ENCODE results near the gene FOXI2. TPM values are rescaled to one million over a fixed set of nuclear protein-coding genes. Genes with fewer than 3 reads are reported as not detected.

FOXI2 gene
- under 1 TPM in 8 of 10 donors, not detected in 2; 0.07 to 0.81 (median 0.31) TPM for total RNA-seq
- polyA plus RNA-seq, result under 1 TPM in 1 of 2 donors, not detected in 1; 0.19 TPM
- long read RNA-seq, donor 1, result 0 reads
- long read RNA-seq, donor 2, result 0 reads
- long read RNA-seq, donor 3, result 0 reads

GRCh38 chr10:127736915-127737562, at the start of gene FOXI2:
Gene FOXI2 (plus strand): TSS chr10:127737185. CDS start chr10:127737274, 89 bp downstream.
- peaks cover 22 to 82% (median 72%) of the 10 kb centered on the region in 7 donors for H3K27me3 ChIP-seq
- peak within 1 kb of the TSS in 7 of 10 donors; percentile 14 to 86 (median 65) for H3K27ac ChIP-seq

GRCh38 chr10:127687548-127687947, 49.4 kb upstream of the FOXI2 start:
- H3K9me3 ChIP-seq, result no peaks in the 10 kb centered on the region
- no peak overlapping the region for H3K27ac ChIP-seq
- ATAC-seq (no peak), DNase-seq (no peak)
- H3K4me3 ChIP-seq, result no peak overlapping the region
- WGBS, 2 donors, result 56 to 58% methylated on average over 6 of the region's 6 CpGs
- peaks cover 0 to 15% (median 3%) of the 10 kb centered on the region in 7 donors for H3K27me3 ChIP-seq
- TF ChIP-seq CTCF (IDR thresholded peaks at IDR 0.05), result no peak
- H3K36me3 ChIP-seq, result no peaks in the 10 kb centered on the region
- no peaks in the 10 kb centered on the region for H3K4me1 ChIP-seq
- intact Hi-C loops (cut with DNase I), result no loop called here

More at GRCh38 chr10:127736915-127737562, at the start of gene FOXI2:
- intact Hi-C loops (cut with DNase I), result loop anchor here in 1 of 10 donors (10.0 kb wide), 1 partner anchor 98 kb away; no protein-coding TSS in a partner anchor
- peak within 1 kb of the TSS in 9 of 10 donors; percentile 19 to 56 (median 40) for H3K4me3 ChIP-seq
- no peaks in the 10 kb centered on the region for H3K9me3 ChIP-seq
- peaks cover 2 to 30% (median 11%) of the 10 kb centered on the region in 9 donors for H3K4me1 ChIP-seq
- no peaks in the 10 kb centered on the region for H3K36me3 ChIP-seq
- WGBS, 2 donors, result 1% methylated on average over 54 to 66 of the region's 66 CpGs
- ATAC-seq (peak; percentile 22 to 80 (median 52)), DNase-seq (peak in 1 of 2 donors; percentile 16)
- TF ChIP-seq CTCF (IDR thresholded peaks at IDR 0.05), result no peak

- H3K27ac ChIP-seq, result no peak overlapping the region
- WGBS, 2 donors, result 81 to 84% methylated on average over 2 of the region's 2 CpGs
- no peak for TF ChIP-seq CTCF (IDR thresholded peaks at IDR 0.05)
- intact Hi-C loops (cut with DNase I), result loop anchor here in 1 of 10 donors (10.0 kb wide), 1 partner anchor 126 kb away; no protein-coding TSS in a partner anchor
- DNase-seq (no peak), ATAC-seq (no peak)
- H3K27me3 ChIP-seq, result peaks cover 0 to 25% (median 6%) of the 10 kb centered on the region in 7 donors
- H3K9me3 ChIP-seq, result no peaks in the 10 kb centered on the region
- no peaks in the 10 kb centered on the region for H3K36me3 ChIP-seq
- H3K4me1 ChIP-seq, result no peaks in the 10 kb centered on the region
- H3K4me3 ChIP-seq, result no peak overlapping the region
Observed at GRCh38 chr10:127690176-127690835, 46.7 kb upstream of the FOXI2 start.

GRCh38 chr10:127694580-127695193, 42.3 kb upstream of the FOXI2 start:
- Histone ChIP-seq H3K36me3 (no peaks in the 10 kb centered on the region), H3K27me3 (peaks cover 0 to 34% (median 9%) of the 10 kb centered on the region in 7 donors), H3K27ac (no peak overlapping the region), H3K4me1 (no peaks in the 10 kb centered on the region), H3K4me3 (no peak overlapping the region), H3K9me3 (no peaks in the 10 kb centered on the region)
- ATAC-seq, result no peak
- DNase-seq, result no peak
- intact Hi-C loops (cut with DNase I), result loop anchor here in 1 of 10 donors (10.0 kb wide), 1 partner anchor 130 kb away; no protein-coding TSS in a partner anchor
- TF ChIP-seq CTCF (IDR thresholded peaks at IDR 0.05), result peak in 6 of 9 donors; percentile 3 to 42 (median 22)
- 32 to 38% methylated on average over 8 of the region's 8 CpGs for WGBS, 2 donors

Data from heart right ventricle (tissue), 16 donors.